Limb (tissue), 2 donors: ENCODE results near the gene DHX29.

Experiments
- DNase-seq, 2 donors: peaks; one replicate each; pipeline ENCODE4 v3.0.0-alpha.2; 2016; ENCODE audit errors: extremely low spot score in 2 of 2

DHX29 gene

GRCh38 chr5:55313870-55314617 lies 6.5 kb upstream of the DHX29 start:
- no peak for DNase-seq

- DNase-seq, result peak in 1 of 2 donors; percentile 17
These were observed 851 bp upstream of the DHX29 start for GRCh38 chr5:55308254-55308836.

GRCh38 chr5:55306641-55307382 lies 682 bp downstream of the DHX29 start:
- no peak for DNase-seq

DNA sequence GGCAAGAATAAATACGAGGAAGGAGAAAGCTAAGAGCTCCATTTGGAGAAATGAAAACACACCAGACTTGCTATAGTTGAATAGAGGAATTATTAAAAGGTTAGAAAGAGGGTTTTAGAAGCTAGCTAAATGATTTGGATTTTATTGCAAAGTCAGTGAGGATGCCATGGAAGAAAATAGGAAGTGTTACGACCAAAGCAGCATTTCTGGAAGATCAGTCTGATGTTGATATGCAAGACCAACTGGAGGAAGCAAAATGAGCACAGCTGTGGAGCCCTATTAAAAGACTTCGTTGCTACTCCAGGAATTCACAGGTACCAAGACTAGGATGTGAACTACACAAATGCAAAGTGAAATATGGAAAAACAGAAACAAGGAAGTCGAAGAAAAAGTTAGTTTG lies 2.1 kb downstream of the DHX29 start:
- DNase-seq, result no peak

- no peak for DNase-seq
These were observed 2.9 kb downstream of the DHX29 start for GRCh38 chr5:55304584-55304983.

DNA sequence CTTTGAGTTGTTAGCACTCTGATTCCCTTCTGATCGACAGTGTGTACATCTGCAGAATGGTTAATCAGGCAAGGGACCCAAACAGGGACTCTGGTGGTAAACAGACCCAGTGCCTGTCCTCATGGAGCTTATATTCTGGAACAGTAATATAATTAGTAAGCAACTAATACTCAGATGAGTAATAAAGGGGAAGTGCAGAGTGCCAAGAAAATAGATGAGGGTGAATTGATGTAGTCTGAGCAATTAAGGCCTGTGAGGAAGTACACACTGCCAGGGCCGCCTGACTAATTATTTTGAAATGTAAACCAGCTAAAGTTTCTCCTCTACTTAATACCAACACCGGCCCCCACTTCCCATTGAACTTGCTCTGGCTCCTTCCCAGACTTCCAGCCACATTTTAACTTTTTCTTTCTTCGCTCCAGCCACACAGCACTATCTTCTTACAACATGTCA lies 4.2 kb downstream of the DHX29 start:
- DNase-seq, result no peak

DNA sequence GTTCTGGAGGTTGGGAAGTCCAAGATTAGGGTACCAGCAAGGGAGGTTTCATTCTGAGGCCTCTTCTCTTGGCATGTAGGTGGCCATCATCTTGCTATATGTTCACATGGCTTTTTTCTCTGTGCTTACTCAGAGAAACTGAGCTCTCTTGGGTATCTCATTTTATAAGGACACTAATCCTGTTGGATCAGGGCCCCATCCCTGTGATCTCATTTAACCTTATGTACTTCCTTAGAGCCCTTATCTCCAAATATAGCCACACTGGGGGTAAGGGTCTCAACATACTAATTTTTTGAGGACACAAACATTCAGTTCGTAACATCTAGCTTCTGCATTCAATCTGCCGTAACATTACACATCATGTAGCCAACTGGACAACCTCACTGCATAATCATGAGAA lies 6.6 kb downstream of the DHX29 start:
- no peak for DNase-seq

DNA sequence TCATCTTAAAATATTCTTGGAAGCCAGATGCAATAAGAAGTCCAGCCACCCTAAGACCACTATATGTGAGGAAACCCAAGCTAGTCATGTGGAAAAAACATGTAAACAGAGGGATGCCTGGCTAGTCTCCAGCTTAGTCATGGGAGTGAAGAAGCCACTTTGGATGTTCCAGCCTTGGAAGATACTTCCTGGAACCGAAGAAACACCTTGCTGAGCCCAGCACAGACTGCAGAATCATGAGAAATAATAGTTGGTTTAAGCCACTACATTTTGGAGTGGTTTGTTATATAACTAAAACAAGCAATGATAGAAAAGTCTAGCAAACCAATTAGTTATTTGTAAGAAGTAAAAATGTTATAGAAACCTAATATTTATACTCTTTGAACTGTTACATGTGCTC lies 12.6 kb downstream of the DHX29 start:
- no peak for DNase-seq

DNA sequence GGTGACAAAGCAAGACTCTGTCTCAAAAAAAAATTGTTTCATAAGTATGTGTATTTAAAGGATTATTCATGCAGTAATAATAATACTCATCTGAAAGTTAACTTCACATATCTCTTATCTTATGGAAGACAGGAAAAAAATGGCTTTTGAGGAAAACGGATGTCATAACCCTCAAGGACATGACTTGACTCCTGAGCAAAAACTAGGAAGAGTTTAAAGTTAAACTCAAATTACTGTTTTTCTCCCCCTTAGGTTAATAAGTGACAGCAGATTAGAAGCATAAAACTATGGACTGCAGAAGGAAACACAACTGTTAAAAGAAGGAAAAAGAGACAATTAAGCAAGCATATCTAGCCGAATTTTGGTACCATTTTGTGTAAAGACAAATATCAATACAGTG lies 16.5 kb downstream of the DHX29 start:
- no peak for DNase-seq

DNA sequence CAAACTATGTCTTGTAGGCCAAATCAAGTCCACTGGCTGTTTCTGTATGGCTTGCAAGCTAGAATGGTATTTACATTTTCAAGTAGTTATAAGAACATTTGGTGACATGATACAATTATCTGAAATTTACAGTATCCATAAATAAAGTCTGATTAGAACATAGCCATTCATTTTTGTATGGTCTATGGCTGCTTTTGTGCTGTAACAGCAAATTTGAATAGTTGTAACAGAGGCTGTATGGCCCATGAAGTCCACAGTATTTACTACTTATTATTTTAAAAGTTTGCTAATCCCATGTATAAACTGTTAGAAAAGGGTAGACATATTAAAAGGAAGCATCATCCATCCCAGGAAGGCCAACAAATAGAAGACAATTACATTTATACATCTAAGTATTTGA lies 17.7 kb downstream of the DHX29 start:
- no peak for DNase-seq

DNA sequence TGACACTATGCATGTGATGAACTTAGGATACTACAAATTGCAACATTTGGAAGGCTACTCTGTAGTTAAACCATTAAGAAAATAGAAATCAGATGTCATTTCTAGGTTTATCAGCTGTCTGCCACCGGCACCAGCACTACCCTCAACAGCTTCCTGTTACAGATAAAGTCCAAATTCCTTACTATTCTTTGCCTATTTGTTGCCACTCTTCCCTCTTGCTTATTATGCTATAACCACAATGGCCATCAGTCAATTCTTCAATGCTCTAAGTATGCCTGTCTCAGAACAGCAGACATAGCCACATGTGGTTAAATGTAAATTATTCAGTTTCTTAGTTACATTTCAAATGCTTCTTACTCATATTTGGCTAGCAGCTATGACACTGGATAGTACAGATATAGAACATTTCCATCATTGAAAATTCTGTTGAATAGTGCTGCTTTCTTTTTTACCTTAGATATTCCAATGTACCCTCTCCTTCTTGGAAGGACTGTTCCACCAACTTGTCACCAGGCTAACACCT lies 21.0 kb downstream of the DHX29 start:
- DNase-seq, result no peak

DNA sequence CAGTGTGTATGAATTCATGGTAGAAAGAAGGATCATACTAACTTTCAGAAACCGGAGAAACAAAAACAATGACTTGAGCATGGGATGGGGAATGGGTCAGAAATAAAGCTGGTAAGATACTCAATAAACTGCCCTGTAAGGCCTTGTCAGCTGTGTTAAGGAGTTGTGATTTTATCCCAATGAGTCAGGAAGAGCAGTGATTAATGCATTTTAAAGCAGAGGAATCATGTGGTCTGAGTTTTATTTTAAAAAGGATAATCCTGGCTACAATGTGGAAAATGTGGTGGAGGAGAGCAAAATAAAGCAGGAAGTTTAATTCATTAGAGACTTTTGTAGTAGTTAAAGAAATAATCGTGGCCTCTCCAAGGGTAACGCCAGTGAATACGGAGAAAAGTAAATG lies 28.7 kb downstream of the DHX29 start:
- DNase-seq, result no peak

GRCh38 chr5:55276771-55277170 lies 30.7 kb downstream of the DHX29 start:
- DNase-seq, result no peak

DNA sequence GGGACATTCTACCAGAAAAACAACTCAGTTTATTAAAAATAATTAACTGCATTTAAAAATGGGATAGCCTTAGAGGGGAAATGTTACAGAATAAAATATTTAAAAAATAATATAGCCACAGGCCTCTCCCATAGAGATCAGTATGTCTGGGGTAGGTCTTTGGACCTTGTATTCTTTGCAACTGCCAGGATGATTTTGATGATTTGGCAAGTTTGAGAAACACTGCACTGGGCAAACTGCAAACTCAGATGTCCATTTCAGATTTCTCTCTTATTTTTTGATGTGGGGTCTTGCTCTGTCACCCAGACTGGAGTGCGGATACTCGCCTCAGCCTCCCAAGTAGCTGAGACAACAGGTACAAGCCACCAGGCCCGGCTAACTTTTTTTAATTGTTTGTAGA lies 49.2 kb downstream of the DHX29 start:
- DNase-seq, result no peak

DNA sequence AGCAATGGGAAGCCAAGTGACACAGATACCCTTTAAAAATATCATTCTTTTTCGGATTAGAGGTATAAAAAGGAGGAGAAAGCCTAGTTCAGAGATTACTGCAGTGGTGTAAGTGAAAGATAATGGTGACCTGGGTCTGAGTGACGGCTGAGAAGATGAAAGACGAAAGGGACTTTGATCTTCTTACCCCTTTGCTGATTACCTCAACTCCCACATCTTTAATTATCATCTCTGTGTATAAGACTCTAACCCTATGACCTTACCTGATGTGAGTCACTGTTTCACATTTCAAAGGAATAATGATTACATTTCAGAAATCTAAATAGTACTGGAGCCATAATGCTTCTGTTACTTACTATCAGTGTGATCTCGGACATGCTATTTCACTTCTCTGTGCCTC lies 52.7 kb downstream of the DHX29 start:
- no peak for DNase-seq

GRCh38 chr5:55250064-55250463 lies 57.4 kb downstream of the DHX29 start:
- no peak for DNase-seq

DNA sequence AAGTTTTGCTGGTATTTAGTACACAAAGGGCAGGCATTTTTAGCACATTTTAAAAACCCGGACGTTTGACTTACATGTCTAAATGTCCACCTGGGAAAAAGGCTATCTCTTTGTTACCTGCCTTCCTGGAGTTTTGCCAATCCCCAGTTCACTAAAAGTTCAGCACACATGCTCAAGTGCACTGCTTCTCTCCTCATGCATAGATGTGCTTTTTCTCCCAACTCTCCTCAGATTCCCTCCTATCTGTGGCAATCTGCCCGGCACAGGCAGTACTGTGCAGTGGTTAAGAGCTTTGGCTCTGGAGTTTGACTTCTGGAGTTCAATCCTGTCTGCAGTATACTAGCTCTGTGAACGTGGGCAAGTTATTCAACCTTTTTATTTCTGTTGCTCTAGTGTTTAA lies 65.7 kb downstream of the DHX29 start:
- DNase-seq, result no peak

DNA sequence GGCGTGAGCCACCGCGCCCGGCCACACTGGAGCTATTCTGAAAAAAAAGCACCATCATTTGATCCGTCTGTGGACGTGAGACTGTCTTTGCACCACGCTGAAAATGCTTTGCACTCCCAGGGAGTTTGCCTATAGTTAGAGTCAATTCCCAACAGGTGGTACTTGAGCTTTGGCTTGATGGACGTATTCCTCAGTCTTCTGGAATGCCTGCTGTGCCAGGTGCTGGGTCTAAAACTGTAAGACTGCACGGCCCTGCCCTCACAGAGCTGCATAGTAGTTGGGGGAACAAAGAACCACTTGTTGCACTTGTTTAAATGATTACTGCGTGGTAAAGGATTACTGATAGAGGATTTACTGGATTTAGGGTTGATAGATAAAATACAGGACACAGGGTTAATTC lies 70.7 kb downstream of the DHX29 start:
- DNase-seq, result no peak

DNA sequence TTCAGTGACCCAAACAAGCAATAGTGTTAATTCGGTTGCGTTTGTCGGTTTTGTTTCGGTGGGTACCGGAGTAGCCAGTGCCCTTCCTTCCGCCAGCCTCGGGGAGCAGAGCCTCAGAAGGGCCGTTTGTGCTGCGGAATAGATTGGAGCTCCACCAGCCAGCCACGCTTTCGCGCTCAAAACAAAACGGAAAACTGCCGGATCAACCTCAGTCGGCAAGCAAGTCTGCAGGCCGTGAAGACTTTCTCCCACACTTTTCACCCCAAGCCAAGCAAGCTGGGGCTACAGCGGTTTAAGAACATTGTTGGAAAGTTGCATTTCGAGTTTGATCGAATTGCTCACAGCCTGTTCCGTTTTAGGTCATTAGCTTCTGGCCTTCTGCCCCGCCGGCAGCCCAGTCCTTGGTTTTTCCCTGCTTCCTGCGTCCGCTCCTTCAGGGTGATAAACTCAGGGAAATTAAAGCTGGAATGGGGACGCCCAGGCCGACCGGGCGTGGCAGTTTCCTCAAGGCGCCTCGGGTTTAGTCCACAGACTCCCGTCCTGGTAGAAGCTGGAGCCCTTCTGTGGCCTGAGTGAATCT lies 73.3 kb downstream of the DHX29 start:
- peak in 1 of 2 donors; percentile 45 for DNase-seq

DNA sequence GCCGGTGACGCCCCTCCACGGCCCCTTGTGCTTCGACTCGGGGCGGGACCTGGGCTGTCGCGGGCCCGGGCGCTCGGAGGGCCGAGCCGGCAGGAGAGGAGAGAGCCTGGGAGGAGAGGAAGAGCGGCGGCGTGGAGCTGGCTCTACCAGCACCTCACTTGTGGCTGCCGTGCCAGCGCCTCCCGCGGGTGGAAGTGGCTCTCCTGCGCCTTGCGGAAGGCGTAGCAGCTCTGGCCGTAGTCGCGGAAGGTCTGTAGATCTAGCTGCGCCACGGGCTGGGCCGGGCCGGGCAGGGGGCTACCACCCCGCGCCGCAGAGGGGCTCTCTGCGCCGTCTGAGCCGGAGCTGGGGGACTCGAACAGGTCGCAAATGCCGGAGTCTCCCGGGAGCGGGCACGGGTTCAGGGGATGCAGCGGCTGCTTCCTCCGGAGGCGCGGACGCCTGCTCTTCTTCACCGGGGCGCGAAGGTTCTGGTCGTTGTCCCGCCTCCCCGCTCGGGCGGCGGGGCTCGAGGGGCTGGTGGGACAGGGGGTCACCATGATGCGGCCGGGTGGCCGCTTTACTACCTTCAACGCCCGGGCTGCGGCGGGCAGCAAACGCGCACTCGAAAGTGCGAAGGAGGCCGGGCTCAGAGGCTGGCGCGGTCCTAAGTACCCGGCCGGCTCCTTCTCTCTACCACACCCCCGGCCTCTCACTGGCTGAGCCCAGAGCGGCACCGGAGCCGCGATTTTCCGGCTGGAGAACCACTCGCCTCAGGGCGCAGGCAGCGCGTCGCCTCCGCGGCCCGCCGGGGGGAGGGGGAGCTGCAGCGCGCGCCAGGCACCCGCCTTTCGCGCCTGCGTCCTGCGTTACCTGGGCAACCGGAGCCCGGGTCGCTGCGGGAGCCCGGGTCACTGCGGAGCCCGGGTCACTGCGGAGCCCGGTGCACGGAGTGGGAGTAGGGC lies 74.2 kb downstream of the DHX29 start, which contains the start of gene CCNO:
CCNO (minus strand) TSS at position 624 of the 944 bp plus-strand sequence; CDS start at position 539, 85 bp downstream.
- peak in 1 of 2 donors; percentile 77 for DNase-seq
